ENCODE measurements around the gene B3GAT1. TPM values are rescaled to one million over a fixed set of nuclear protein-coding genes. Genes with fewer than 3 reads are reported as not detected.
A peak's percentile ranks its signal among the peaks of the same experiment; 100 is the strongest.

B3GAT1 gene
- polyA plus RNA-seq, 6 donors from 2014 or later = not detected

DNA sequence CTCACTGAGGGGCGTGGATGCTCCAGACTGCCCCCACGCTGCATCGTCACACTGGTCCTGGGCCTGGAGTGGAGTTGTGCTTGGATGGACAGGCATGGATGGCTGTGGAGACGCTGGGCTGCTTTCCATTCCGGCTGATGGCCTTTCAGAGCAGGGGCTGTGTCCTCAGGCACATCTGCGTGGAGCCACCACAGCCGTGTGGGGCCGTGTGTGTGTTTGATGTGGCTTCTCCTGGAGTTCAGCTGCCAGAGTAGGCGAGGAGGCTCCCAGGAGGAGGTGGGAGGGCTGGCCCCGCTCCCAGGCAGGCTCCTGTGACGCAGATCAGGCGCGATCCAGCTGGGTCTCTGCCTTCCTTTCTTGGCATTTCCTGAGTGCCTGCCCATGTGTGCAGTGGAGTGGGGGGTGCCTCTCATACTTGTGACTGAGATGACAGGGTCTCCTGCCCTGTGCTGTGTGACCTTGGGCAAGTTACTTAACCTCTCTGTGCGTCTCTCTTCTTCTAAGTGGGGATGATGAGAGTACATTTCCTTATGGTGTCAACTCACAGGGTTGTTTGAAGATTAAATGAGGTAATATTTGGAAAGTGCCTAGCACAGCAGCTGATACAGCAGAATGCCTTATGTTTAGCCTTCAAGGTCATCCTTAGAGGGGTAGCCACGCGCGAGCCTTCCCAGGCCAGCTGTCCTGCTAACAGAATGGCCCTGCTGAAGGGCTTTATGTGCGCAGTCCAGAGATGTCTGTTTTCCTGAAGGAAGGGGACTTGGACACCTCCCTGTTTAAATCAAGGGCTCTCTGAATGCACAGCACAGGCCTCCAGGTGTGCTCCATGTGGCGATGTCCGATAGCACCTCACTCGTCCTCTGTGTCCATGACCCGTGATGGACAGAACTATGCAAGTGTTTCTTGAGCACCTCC lies 46.8 kb downstream of the B3GAT1 start:
- Mint-ChIP-seq H3K9me3 (peaks cover 0 to 8% (median 1%) of the 10 kb centered on the region in 7 donors), H3K4me3 (no peak overlapping the region), H3K4me1 (peaks cover 0 to 4% (median 0%) of the 10 kb centered on the region in 3 donors), H3K27ac (peak overlapping the region in 1 of 6 donors; percentile 78), H3K36me3 (peaks cover 0 to 10% of the 10 kb centered on the region in 2 donors), H3K27me3 (peaks cover 5 to 13% (median 12%) of the 10 kb centered on the region in 3 donors)
- no peak for ATAC-seq (ENCODE audit: low read depth in 2 of 2)
- no peak for DNase-seq

DNA sequence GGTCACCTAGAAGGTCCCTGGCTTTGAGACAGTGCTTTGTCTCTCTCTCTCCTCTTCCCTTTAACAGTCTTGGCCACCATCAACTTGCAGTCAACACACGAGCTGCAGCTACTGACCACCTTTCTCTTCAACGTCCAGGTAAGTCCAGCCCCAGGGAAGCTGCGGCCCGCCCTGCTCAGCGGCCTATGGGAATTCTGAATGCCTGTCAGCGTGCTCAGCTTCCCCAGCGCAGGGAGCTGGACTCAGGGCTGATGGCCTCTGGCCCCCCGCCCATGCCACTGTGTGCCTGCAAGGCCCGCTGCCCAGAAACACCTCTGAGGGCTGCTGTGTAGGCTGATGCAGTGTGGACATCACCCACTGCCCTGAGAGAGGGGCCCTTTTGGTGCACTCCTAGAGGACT lies 47.8 kb downstream of the B3GAT1 start:
- peaks cover 5 to 22% (median 21%) of the 10 kb centered on the region in 3 donors for H3K27me3 Mint-ChIP-seq
- peaks cover 0 to 8% (median 1%) of the 10 kb centered on the region in 7 donors for H3K9me3 Mint-ChIP-seq
- no peak for DNase-seq
- no peak for ATAC-seq (ENCODE audit: low read depth in 2 of 2)
- H3K36me3 Mint-ChIP-seq = peaks cover 0 to 10% of the 10 kb centered on the region in 2 donors
- no peak overlapping the region for H3K4me3 Mint-ChIP-seq
- no peak overlapping the region for H3K27ac Mint-ChIP-seq
- H3K4me1 Mint-ChIP-seq = peaks cover 0 to 4% (median 0%) of the 10 kb centered on the region in 3 donors

DNA sequence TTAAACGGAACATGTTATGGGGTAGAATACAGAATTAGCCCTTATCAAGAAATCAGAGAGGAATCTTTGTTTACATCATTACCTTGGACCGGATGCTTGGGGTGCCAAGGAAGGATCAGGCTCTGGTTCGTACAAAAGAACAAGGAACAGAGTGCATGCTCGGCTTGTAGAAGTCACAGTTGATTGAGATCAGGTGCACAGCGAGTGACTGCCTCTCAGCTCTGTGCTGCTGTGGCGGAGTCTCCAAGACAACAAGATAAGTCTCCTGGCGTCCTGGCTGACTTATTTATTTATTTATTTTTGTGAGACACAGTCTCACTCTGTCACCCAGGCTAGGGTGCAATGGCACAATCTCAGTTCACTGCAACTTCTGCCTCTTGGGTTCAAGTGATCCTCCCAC lies 48.5 kb downstream of the B3GAT1 start:
- H3K9me3 Mint-ChIP-seq = peaks cover 0 to 8% (median 1%) of the 10 kb centered on the region in 7 donors
- peaks cover 0 to 4% (median 0%) of the 10 kb centered on the region in 3 donors for H3K4me1 Mint-ChIP-seq
- peaks cover 0 to 10% of the 10 kb centered on the region in 2 donors for H3K36me3 Mint-ChIP-seq
- no peak overlapping the region for H3K4me3 Mint-ChIP-seq
- H3K27ac Mint-ChIP-seq = no peak overlapping the region
- H3K27me3 Mint-ChIP-seq = peaks cover 5 to 23% (median 21%) of the 10 kb centered on the region in 3 donors
- DNase-seq (no peak), ATAC-seq (ENCODE audit: low read depth in 2 of 2) (no peak)

DNA sequence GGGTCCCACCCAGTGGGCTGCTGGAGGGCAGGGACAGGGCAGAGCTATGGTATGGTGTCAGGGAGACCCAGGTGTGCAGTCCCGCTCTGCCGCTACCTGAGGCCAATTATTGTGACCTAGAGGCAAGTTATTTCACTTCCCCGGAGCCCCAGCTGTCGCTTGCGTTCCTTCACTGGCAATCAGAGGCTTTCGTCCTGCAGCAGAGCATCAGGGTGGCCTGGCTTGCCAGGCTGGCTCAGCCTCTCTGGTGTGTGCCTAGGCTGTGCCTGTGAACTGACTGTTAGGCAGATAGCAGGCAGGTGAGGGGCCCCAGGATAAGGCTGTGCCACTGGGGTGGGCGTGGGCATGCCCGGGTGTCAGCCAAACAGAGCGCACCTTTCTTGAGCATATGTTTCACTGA lies 48.9 kb downstream of the B3GAT1 start:
- peaks cover 0 to 8% (median 1%) of the 10 kb centered on the region in 7 donors for H3K9me3 Mint-ChIP-seq
- no peak for ATAC-seq (ENCODE audit: low read depth in 2 of 2)
- no peak for DNase-seq
- H3K27me3 Mint-ChIP-seq = peaks cover 5 to 23% (median 21%) of the 10 kb centered on the region in 3 donors
- H3K36me3 Mint-ChIP-seq = peaks cover 0 to 10% of the 10 kb centered on the region in 2 donors
- H3K27ac Mint-ChIP-seq = no peak overlapping the region
- no peak overlapping the region for H3K4me3 Mint-ChIP-seq
- H3K4me1 Mint-ChIP-seq = peaks cover 0 to 4% (median 0%) of the 10 kb centered on the region in 3 donors

DNA sequence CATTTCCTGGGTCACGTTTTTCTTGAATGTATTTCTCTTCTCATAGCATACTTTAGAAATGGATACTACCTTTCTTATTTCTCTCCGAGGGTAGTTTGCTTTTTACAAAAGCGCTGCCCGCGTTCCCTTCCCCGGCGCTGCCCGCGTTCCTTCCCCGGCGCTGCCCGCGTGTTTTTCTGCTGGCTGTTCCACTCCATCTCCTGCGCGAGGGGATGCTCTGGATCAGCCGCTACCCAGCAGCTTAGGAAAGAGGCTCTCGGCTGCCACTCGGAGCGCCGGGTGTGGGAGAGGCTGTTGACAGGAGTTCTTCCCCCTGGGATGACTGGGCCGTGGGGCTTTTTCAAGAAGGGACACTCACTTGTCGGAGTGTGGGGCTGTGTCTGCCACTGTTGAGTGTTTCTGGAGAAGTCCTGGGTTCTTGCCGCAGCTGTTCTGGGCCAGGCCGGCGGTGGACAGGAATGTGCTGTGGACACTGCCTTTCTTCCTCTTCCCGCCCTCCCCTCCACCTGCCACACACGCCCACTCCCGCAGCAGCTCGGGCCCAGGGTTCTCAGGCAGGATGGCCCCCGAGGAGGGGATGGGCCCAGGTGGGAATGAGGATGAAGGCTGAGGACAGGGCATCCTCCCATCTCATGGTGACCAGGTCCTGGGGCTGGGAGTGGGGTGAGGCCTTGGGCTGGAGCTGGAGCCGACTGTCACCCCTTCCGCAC lies 49.7 kb downstream of the B3GAT1 start:
- Mint-ChIP-seq H3K27me3 (peaks cover 5 to 23% (median 21%) of the 10 kb centered on the region in 3 donors), H3K4me1 (peaks cover 0 to 4% (median 0%) of the 10 kb centered on the region in 3 donors), H3K4me3 (no peak overlapping the region), H3K27ac (no peak overlapping the region), H3K9me3 (peaks cover 0 to 8% (median 1%) of the 10 kb centered on the region in 7 donors), H3K36me3 (peaks cover 0 to 10% of the 10 kb centered on the region in 2 donors)
- no peak for ATAC-seq (ENCODE audit: low read depth in 2 of 2)
- no peak for DNase-seq

DNA sequence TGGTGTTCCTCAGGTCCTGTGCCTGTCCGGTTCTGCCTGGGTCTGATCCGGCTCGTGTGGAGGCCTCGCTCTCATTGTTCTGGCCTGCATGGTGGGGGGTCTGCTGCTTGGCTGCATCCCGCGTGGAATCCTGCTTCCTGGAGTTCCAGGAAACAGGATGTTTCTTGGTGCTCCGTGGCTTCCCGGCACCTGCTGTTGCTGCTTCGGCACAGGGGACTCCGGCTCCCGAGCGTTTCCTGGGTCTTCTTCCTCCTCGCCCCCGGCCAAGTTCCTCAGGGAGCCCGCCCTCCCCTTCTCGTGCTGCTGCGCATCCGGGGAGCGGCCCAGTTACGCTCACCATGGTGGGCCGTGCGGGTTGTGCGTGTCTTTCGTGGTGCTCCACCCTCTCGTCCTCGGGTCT lies 50.4 kb downstream of the B3GAT1 start:
- ATAC-seq (ENCODE audit: low read depth in 2 of 2) = no peak
- Mint-ChIP-seq H3K9me3 (peaks cover 0 to 8% (median 1%) of the 10 kb centered on the region in 7 donors), H3K27ac (no peak overlapping the region), H3K27me3 (peaks cover 8 to 23% (median 21%) of the 10 kb centered on the region in 3 donors), H3K4me1 (peaks cover 0 to 4% (median 0%) of the 10 kb centered on the region in 3 donors), H3K4me3 (no peak overlapping the region), H3K36me3 (peaks cover 0 to 10% of the 10 kb centered on the region in 2 donors)
- DNase-seq = no peak

DNA sequence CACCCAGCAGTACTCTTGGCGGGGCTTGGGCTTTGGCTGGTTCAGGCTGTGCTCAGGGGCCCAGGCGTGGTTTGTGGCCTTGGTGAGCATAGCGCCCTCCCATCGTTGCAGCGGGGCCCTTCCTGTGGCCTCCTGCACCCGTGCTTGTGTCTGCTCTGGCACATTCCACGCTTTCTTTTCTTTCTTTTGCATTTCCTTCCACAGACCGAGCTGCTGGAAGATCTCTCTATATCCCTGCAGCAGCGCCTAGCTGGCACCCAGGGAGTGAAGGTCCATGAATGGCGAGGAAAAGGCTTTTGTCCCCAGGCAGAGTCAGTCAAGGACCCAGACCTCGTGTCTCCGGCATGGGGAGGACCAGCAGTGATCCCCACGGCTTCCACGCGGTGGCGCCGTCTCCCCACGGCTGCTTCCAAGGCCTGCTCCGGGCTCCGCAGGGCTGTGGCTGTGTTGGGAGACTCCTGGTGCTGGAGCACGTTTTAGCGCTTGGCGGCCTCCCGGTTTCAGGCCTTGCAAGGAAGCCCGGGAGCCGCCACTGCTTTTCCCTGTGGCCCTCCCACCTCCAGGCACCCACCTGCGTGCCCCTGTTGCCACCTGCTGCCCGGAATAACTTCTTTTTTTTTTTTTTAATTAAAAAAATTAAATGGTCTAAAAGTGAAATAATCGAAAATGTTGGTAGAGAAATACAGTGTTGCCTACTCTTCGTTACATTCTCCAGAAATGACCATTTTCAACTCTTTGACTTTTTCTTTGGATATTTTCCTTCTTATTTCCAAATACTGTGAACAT lies 51.8 kb downstream of the B3GAT1 start:
- H3K27me3 Mint-ChIP-seq = peaks cover 8 to 30% (median 27%) of the 10 kb centered on the region in 3 donors
- no peak overlapping the region for H3K27ac Mint-ChIP-seq
- peaks cover 0 to 4% (median 0%) of the 10 kb centered on the region in 3 donors for H3K4me1 Mint-ChIP-seq
- peaks cover 0 to 10% of the 10 kb centered on the region in 2 donors for H3K36me3 Mint-ChIP-seq
- no peak for ATAC-seq (ENCODE audit: low read depth in 2 of 2)
- peaks cover 0 to 8% (median 3%) of the 10 kb centered on the region in 7 donors for H3K9me3 Mint-ChIP-seq
- H3K4me3 Mint-ChIP-seq = peak overlapping the region in 1 of 8 donors; percentile 70
- DNase-seq = no peak

DNA sequence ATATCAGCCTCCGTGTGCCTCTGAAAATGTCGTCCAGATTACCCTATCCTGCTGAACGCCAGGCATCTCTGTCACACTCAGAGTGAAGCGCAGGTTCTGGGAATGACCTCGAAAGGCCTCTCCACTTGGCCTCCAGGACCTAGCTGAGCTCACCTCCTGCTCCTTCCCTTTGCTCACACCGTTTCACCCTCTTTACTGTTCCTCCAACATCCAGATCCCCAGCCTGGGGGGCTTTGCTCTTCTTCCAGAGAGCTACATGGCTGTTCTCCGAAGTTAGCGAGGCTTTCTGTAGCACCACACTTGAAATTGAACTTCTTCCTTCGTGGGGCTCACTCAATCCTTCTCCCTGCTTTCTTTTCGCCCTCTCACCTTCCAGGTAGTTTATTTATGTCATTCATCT lies 52.4 kb downstream of the B3GAT1 start:
- Mint-ChIP-seq H3K4me3 (peak overlapping the region in 1 of 8 donors; percentile 70), H3K4me1 (peaks cover 0 to 4% (median 0%) of the 10 kb centered on the region in 3 donors), H3K9me3 (peaks cover 0 to 11% (median 3%) of the 10 kb centered on the region in 7 donors), H3K27me3 (peaks cover 8 to 33% (median 31%) of the 10 kb centered on the region in 3 donors), H3K27ac (peak overlapping the region in 1 of 6 donors; percentile 74), H3K36me3 (peaks cover 0 to 10% of the 10 kb centered on the region in 2 donors)
- no peak for DNase-seq
- no peak for ATAC-seq (ENCODE audit: low read depth in 2 of 2)

DNA sequence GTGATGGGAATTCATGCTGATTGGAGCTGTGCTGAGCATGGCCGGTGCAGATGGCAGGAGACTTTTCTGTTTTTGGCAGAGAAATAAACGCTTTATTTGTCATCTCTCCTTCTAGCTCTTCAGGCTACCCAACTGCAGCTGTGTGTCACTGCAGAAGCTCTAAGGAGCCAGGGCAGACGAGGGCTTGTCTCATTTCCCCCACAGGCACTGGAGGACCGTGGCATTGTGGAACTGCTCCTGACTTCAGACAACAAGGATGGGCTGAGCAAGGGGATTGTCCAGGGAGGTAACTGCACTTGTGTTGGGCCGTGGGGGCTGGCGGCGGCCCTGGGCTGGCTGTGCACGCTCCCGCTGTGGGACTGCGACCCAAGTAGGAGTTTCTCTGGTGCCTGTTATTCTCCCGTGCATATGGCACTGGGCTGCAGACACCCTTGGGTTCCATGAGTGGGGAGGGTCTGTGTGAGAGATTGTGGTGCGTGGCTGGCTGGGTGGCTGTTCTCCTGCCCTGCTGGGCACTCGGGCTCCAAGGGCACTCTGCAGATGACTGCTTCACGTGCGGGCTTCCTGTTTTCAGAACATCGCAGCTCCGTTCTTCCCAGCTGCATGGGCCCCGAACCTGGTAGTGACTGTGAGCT lies 53.1 kb downstream of the B3GAT1 start:
- no peak overlapping the region for H3K4me3 Mint-ChIP-seq

DNA sequence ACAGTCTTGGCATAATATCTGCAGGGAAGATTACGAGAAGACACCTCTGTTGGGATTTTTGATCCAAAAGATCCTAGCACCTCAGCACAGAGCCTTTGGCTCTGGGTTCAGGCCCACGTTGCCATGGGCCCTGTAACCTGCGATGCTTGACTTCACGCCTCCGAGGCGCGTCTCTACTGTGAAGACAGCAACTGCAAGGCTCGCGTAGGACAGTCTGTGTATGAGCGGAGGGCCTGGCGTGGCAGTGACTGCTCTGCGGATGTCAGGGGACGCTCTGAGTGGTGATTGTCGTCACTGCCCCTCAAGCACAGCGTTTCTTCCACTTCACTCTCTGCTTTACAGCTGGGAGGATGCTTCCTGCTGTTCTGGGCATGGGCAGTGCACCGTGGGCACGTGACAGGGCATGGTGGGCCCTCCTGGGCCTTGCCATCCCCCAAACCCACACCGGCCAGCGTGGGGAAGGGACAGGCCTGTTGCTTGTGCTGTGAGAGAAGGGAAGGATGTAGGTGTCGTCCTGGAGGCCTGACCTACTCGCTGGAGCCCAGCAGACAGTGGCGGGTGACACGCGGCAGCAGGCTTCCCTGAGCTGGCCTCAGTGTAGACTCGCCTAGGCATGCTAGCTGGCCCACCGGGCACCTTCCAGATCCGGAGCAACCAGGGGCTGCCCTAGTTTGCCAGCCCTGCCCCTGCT lies 53.7 kb downstream of the B3GAT1 start:
- DNase-seq (no peak), ATAC-seq (ENCODE audit: low read depth in 2 of 2) (no peak)
- Mint-ChIP-seq H3K4me1 (peaks cover 0 to 4% (median 0%) of the 10 kb centered on the region in 3 donors), H3K4me3 (no peak overlapping the region), H3K36me3 (peaks cover 0 to 10% of the 10 kb centered on the region in 2 donors), H3K9me3 (peaks cover 0 to 19% (median 5%) of the 10 kb centered on the region in 7 donors), H3K27ac (no peak overlapping the region), H3K27me3 (peaks cover 8 to 34% (median 31%) of the 10 kb centered on the region in 3 donors)

More for the DNA sequence above, 53.1 kb downstream of the B3GAT1 start:
- peaks cover 8 to 34% (median 31%) of the 10 kb centered on the region in 3 donors for H3K27me3 Mint-ChIP-seq
- H3K9me3 Mint-ChIP-seq = peaks cover 0 to 14% (median 3%) of the 10 kb centered on the region in 7 donors
- H3K27ac Mint-ChIP-seq = no peak overlapping the region
- ATAC-seq (ENCODE audit: low read depth in 2 of 2) (no peak), DNase-seq (no peak)
- H3K4me1 Mint-ChIP-seq = peaks cover 0 to 4% (median 0%) of the 10 kb centered on the region in 3 donors
- peaks cover 0 to 10% of the 10 kb centered on the region in 2 donors for H3K36me3 Mint-ChIP-seq

DNA sequence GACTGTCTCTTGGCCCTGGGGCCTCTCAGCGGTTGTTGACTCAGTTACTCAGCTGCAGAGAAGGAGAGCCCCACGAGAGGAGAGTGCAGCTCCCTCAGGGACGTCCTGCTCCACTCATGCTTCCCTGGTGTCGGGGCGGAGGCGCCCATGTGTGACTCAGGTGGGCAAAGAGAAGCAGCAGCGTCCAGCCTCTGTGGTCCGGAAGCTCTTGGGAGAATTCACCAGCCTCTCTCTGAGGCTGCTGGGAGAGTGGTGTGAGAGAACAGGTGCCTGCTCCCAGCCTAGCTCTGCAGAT lies 54.5 kb downstream of the B3GAT1 start:
- Mint-ChIP-seq H3K27me3 (peaks cover 8 to 34% (median 31%) of the 10 kb centered on the region in 3 donors), H3K27ac (no peak overlapping the region), H3K36me3 (peaks cover 0 to 10% of the 10 kb centered on the region in 2 donors), H3K9me3 (peaks cover 0 to 19% (median 5%) of the 10 kb centered on the region in 7 donors), H3K4me1 (peaks cover 0 to 4% (median 0%) of the 10 kb centered on the region in 3 donors), H3K4me3 (peak overlapping the region in 1 of 8 donors; percentile 51)
- DNase-seq (no peak), ATAC-seq (ENCODE audit: low read depth in 2 of 2) (no peak)
